HG03439 (cell line): Measurements from ENCODE around the gene PTGR3.

Source experiments
- ATAC-seq: cut with Tn5 transposase; IDR thresholded peaks from one replicate; pipeline ENCODE4 v1.9.1; 2021; ENCODE audit warnings: mild to moderate bottlenecking, moderate library complexity; ENCODE audit not compliant: unreplicated experiment

PTGR3 gene

DNA sequence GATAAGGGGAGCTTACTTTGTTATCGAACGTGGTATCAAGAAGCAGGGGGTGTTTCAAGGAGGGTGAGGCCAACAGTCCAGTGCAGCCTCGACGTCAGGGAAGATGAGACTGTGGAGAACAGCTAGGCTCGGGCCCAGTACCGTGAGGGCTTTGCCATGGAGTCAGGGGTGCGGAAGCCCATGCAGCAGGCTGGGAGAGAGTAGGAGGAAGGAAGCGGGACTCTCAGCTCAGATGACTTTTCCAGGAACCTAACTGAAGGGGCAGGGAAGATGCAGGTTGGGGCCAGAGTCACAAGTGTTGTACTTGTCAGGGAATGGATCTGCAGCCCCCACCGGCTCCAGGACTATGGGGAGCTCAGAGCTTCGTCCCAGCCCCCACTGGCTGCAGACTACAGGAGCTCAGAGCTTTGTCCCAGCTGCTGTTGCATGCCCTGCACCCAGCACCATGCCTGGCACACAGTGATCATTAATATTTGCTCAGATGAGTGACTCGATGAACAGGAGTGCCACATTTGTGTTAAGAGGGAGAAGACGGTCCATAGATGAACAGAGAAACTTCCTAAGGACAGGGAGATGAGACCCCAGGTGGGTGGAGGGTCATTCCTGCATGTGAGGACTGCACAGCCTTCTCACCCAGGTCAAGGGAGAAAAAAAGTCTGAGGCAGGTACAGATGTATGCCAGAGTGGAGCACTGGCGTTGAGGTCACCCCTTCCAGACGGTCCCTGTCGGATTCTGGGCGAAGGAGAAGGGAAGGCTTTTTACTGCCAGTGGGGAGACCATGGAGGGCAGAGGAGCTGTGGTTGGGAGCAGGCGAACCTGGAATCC, 36.4 kb downstream of the PTGR3 start:
- ATAC-seq = peak; percentile 14

DNA sequence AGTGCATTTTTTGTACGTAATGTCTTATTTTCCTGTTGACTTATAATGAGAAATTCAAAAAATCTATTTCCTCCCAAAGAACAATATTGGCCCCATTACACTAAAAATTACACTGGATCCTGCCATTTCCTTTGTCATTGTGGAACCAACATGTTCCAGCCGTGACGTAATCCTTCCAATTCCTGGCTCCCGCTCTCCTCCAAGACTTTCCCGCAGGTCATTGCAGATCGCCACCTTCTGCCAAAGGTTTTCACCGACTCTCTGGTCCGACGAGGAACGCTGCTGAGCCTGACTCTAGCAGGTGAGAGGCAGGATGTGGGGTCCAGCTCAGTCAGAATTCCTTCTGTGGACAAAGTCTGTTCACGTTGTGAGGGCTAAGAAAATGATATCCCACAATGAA, 38.0 kb downstream of the PTGR3 start:
- no peak for ATAC-seq

DNA sequence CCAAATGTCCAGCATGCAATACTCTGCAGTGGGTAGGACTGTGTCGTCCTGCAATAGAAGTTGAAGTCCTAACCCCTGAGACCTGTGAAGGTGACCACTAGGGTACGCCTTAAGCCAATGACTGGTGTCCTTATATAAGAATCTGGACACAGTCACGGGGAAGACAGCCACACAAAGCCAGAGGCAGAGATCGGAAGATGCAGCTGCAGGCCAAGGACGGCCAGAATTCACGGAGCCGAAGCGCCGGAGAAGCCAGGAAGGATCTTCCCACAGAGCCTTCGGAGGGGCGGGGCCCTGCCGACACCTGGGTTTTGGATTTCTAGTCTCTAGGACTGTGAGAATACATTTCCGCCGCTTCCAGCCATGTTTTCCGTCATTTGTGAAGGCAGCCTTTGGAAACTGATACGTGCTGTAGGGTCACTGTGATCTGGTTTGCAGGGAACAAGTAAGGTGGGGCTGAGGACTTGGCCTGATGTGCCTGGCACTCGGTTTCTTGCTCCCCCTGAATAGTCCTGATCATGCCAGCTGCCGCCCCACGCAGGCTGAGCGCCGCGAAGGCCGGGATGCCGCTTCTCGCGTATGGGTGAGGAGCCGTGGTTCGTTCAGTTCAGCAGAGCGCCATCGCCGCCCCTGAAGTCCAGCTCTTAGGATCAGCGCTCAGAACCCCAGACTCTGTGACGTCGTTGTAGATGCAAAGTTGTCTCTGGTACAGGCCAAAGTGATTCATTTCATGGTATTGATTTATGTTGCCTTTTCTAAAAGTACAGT, 38.7 kb downstream of the PTGR3 start:
- no peak for ATAC-seq

DNA sequence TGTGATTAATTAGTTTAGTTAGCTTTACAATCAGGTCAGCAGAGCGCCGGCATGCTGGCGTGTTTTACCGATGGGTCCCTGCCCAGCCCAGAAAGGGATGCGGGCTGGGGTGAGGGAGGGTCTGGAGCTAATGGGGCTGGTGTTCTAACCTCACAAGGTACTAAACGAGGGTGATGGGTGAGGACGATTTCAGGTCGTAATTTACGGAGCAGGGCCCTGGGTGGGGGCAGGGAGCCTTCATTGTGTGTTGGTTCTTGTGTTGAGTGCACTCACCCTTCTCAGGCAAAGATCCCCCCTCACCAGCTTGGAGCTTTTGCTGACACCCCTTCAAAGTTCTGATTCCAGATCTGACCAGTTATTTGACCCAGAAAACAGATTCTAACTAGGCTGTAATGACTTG, 39.5 kb downstream of the PTGR3 start:
- ATAC-seq = no peak

DNA sequence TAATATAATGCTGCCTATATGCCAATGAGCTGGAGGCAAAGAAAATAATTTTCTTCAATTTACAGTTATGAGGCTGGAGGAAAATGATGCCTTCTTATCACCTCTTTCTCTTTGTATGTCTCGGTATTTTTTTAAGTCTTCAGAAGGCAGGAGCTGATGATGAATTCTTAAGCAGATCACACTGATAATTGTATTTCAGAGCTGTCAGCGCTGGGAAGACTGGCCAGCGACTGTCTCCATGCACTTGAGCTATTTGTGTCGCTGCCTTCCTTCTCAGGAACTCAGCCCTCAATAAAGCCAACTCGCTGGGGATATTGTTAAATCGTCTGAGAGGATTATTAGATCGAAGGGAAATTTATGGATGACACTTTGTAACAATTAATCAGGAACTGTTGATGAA, 40.3 kb downstream of the PTGR3 start:
- ATAC-seq = no peak

DNA sequence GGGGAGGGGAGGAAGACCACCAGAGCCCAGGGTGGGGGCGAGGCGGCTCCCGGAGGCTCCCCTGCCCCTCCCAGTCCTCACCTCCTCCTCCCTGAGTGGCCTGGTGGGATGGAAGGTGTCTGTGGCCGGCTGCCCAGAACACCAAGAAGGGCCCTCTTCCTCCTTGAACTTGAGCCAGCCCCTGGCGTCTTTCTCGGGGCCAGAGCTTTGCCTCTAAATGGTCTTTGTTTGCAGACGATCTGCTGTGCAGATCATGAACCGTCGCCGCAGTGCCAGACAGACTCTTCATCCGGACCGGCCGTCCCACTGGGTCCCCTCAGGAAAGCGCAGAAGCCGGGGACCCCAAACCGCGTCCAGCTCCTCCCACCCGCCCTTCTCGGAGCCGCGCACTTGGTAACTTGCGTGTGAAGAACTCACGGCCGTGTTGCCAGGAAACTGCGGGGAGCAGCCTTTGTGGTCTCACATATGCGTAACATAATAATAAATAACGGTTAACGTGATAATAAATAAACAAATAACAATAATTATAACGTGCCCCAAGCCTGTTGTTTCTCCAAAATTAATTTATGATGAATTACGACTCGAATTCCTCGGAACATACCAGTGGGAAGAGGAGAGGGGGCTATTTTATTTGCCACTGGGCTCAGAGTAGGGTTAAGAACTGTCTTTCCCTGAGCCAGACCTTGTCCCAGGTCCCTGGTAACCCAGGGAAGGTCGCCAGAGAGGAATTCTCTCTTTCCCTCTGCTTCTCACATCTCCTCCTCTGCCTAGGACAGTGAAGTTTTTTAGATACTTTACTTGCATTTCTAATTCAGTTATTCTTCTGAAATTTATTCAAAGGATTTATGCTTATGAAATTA, 41.0 kb downstream of the PTGR3 start:
- no peak for ATAC-seq

DNA sequence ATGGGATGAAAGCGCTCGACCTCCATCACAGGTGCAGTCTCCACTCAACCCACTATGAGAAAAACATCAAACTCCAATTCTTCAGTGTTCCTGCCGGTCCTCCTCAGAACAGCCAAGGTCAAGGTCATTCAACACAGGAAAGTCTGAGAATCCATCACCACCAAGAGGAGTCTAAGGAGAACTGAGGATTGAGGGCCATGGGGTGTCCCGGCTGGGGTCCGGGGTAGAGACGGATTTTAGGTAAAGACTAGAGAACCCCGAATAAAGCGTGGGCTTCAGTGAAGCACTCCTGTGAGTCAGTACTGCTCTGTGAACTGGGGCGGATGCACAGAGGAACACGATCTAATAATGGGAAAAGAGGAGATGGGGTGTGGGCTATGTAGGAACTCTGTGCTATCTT, 41.8 kb downstream of the PTGR3 start:
- ATAC-seq = no peak

DNA sequence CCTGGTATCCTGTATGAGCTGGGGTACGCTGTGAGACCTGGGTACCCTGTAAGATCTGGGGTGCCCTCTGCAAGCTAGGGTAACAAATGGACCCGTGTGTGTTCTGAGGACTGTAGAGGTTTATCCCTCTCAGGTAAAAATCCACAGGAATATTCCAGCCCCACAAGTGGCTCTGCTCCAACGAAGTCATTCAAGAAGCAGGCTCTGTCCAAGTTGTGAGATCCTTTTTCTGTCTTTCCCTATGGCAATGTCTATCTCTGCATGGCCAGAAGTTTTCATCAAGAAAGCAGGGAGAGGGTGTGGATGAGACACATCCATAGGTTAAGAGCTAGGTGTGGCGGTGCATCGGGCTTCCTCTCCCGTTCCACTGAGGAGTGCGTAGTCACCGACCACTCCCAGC, 43.0 kb downstream of the PTGR3 start:
- ATAC-seq = no peak

DNA sequence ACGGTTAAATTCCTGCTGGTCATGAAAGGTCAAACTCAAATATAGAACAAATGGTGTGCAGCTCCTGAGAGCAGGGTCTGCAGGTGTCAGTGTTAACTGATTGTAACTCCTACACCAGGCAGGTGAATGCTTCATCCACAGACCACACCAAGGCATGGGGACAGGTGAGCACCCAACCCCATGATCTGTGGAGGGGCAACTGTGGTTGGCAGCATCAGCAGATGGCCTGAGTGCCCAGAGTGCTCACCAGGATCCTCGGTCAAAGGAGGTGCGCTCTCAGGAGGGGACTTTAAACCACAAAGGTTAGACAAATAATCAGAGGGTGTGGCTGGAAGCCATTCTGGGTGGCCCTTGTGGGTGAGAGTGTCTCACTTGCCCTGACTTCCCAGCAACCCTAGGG, 44.5 kb downstream of the PTGR3 start:
- ATAC-seq = no peak

DNA sequence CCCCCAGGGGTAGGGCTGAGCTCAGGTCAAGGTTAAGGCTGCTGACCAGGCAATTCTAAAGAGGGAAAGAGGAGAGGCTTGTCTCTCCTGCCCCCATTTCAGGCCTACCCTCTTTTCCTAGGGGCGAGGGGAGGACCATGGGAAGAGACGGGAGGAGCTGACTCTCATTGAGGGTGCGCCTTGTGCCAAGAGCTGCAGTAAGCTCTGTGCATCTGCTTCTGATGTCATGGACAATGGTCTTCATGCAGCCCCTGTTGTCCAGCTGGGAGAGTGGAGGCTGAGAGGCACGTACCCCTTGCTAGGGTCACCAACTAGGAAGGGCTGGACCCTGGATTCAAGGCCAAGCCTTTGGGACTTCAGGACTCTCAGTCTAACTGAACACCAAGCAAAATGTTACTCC, 45.2 kb downstream of the PTGR3 start:
- ATAC-seq = no peak

DNA sequence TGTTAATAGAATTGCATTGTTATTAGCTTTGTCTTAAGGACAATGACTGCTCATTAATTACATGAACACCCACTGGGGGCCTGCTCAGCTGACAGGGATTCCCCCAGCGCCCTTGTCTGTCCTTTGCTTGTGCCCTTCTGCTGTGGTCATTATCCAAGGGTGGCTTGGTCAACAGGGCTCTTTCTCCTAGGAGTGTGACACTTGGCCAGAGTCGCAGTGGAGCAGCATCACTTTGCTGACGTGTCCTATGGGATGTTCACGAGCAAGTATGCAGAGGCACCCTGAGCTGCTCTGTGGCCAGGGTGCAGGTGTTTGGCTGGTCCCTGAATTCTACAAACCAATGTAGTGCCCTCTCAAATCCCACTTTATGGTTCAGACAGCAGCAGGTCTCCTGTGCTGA, 46.0 kb downstream of the PTGR3 start:
- ATAC-seq = no peak

DNA sequence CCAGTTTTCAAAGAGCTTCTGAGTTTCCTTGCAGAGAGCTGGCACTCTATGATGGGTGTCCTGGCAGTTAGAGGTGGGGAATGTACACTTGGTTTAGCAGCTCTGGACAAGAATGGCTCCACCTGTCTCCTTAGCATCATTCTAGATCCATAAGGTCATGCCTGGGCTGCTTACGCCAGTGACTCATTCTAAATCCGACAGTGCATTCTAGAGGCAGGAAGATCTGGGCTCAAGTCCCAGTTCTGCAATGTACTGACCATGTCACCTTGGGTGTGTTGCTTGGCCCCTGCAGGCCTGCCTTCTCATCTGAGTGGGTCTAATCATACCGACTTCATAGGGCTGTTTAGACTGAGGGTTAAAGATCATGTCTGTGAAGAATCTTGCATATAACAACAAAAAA, 46.5 kb downstream of the PTGR3 start:
- ATAC-seq = no peak

DNA sequence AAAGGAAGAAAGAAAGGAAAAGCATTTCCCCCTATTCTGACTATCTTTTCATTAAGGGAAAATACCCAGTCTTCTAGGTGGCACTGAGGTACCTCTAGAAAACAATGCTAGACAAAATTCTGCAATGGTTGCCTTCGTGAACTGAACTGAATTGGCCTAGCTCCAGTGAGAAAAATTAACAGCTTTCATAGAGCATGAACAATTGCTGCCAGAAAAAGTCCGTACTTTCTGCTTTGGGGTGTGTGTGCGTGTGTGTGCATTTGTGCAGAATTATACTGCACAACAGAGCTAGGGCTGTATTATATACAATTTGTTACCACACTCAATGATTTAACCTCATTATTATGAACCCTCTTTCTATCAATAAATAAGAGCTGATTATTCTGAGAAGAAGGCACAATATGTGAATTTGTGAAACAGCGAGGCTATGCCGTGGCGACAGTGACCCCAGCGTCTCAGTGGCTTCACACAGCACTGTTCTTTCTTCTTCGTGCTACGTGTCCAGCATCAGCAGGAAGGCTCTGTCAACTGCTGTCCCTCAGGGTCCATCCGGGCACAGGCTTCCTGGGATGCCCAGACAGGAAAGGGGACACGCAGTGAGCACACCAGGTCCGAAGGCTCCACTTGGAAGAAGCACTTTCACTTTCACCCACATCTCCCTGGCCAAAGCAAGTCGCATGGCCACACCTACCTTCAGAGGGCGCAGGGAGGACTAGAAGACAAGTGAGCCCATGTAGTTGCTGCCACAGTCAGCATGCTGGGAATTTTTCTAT, 47.5 kb downstream of the PTGR3 start:
- no peak for ATAC-seq

DNA sequence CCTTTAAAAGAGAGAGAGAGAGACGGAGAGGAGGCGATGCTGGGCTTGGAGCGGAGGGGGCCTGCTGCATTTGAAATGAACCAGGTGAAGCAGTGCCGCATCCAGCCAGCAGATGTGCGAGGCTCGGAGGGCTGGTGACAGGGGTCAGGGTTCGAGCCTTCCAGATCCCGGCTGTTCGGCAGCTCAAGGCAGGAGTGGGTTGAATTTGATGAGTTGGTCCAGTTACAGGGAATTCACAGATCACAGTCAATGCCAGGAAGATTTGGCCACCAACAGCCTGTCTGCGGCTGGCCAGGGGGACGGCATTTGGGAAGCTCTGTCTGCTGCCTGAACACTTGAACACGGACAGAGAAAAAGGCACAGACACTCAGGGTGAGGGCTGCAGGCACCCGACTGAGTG, 48.6 kb downstream of the PTGR3 start:
- no peak for ATAC-seq

DNA sequence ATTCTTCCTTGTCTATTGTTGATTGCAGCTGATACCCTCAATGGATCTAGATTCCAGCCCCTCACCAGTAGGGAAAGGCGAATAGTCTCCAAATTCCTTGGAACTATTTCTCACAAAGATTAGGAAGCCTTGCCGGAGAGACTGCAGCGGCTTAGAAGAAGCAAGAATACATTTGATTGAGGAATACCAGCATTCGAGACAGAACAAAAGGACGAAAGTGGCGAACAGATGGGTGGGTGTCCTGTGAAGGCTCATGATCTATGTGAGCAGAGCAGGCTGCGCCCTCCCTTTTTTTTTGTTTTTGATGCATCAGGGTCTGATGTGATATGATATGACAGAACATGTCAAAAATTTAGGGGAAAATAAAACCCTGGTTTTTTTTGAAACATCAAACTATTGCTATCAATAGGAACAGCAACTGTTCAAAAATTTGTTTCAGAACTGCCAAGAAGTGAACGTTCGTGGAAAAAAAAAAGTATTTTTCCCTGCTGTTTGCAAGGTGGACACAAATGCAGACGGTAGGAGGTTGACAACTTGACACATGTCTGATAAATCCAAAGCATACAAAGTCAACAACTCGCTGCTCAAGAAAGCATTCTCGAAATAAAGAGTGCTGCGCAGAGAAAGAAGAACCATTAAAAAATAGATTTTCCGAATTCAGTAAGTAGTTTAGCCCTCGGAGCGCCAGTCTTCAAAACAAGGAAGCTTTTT, 49.1 kb downstream of the PTGR3 start:
- ATAC-seq = no peak

DNA sequence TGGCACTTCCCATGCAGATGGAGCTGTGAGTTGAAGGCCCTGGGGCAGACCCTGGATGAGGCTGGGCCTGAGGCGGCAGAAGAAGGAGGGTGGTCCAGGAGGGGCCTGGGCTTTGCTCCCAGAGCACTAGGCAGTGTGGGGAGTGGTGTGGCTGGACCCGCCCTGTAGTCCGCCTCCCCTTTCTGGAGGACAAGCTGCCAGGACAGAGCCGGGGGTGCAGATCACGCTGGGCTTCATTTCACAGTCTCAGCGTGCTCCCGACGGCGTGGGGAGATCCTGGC, 49.8 kb downstream of the PTGR3 start:
- no peak for ATAC-seq
